Measurements from ENCODE around the gene SMURF2.
A peak's percentile ranks its signal among the peaks of the same experiment; 100 is the strongest.

SMURF2 gene

DNA sequence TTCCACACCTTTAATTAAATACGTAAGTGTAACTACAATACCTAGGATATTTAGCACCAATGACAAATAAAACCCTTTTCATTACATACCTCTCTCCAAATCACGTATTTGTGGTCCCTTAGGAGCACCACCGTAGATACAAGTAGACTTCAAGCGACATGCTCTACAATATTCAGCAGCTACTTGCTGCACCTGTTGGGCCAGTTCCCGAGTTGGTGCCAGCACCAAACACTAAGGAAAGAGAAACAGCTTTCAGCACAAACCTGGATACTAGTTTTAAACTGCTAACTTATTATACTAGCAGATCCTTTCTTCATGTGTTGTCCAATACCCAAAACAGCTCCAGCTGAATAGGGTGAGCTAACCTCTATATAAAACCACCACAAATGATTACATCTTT lies 158.8 kb downstream of the SMURF2 start:
- ATAC-seq, result no peak
- peak overlapping the region; percentile 97 for H3K4me3 Mint-ChIP-seq
- no peaks in the 10 kb centered on the region for H3K9me3 Mint-ChIP-seq
- peaks cover 97% of the 10 kb centered on the region for H3K36me3 Mint-ChIP-seq
- H3K27ac Mint-ChIP-seq, result peak overlapping the region; percentile 100
- H3K4me1 Mint-ChIP-seq, result peaks cover 86% of the 10 kb centered on the region
- no peak for DNase-seq (ENCODE audit: low spot score in 2 of 2)

DNA sequence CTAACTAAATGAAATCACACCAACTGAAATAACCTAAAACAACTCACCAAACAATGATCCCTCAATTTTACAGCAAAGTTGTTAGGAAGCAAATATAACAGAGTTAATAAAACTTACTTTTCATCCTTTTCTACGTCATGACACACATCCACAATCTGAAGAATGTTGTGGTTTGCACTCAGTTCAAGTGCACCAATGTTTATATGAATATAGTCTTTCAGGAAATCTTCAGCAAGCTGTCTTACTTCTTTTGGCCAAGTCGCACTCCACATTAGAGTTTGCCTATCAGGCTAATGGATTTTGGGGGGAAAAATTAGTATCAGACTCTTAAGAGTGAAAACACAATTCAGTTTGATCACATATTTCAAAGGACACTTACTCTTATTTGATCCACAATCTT lies 159.3 kb downstream of the SMURF2 start:
- DNase-seq (ENCODE audit: low spot score in 2 of 2) (no peak), ATAC-seq (no peak)
- Mint-ChIP-seq H3K4me1 (peaks cover 89% of the 10 kb centered on the region), H3K9me3 (no peaks in the 10 kb centered on the region), H3K27ac (peak overlapping the region; percentile 100), H3K36me3 (peaks cover 100% of the 10 kb centered on the region), H3K4me3 (peak overlapping the region; percentile 97)

GRCh38 chr17:64502021-64502420 lies 160.1 kb downstream of the SMURF2 start:
- Mint-ChIP-seq H3K4me3 (peak overlapping the region; percentile 27), H3K4me1 (peaks cover 93% of the 10 kb centered on the region), H3K36me3 (peaks cover 100% of the 10 kb centered on the region), H3K9me3 (no peaks in the 10 kb centered on the region), H3K27ac (peak overlapping the region; percentile 100)
- ATAC-seq (no peak), DNase-seq (ENCODE audit: low spot score in 2 of 2) (no peak)

GRCh38 chr17:64500862-64501765 lies 161.0 kb downstream of the SMURF2 start:
- peak overlapping the region; percentile 100 for H3K27ac Mint-ChIP-seq
- peaks cover 100% of the 10 kb centered on the region for H3K4me1 Mint-ChIP-seq
- no peak for ATAC-seq
- peak overlapping the region; percentile 27 for H3K4me3 Mint-ChIP-seq
- DNase-seq (ENCODE audit: low spot score in 2 of 2), result no peak
- H3K9me3 Mint-ChIP-seq, result no peaks in the 10 kb centered on the region
- H3K36me3 Mint-ChIP-seq, result peaks cover 100% of the 10 kb centered on the region

GRCh38 chr17:64500487-64500859 lies 161.6 kb downstream of the SMURF2 start:
- Mint-ChIP-seq H3K9me3 (no peaks in the 10 kb centered on the region), H3K36me3 (peaks cover 99% of the 10 kb centered on the region), H3K27ac (peak overlapping the region; percentile 100), H3K4me3 (peak overlapping the region; percentile 24), H3K4me1 (peaks cover 96% of the 10 kb centered on the region)
- no peak for DNase-seq (ENCODE audit: low spot score in 2 of 2)
- no peak for ATAC-seq

DNA sequence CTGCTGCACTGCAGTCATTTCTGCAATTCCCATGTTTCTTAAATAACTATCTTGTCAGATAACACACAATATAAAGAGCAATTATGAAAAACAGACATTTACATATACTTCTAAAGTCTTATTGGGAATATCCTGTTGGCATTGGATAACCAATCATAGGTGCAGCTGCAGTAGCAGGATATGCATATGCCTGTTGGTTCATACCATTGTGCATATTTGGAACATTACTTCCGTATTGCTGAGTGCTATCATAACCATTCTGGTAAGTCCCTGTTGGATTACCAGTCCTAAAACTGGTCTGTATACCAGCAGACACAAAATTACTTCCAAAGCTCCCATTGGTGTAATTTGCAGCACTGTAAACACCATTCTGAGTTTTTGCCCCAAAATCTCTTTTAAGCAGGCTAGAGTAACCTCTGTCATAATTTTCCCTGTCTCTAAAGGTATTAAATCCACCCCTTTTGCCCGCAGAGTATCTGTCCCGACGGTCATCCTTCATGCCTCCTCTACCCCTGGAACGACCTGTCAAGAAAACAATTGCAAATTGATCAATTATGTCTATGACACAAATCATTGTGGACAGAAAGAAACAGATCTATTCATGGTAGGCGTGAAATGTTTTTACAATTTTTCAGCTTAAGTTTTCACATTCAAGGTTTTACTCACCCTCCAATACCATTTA lies 162.2 kb downstream of the SMURF2 start:
- DNase-seq (ENCODE audit: low spot score in 2 of 2) (no peak), ATAC-seq (no peak)
- Mint-ChIP-seq H3K4me3 (peak overlapping the region; percentile 24), H3K9me3 (no peaks in the 10 kb centered on the region), H3K4me1 (peaks cover 94% of the 10 kb centered on the region), H3K27ac (peak overlapping the region; percentile 100), H3K36me3 (peaks cover 94% of the 10 kb centered on the region)

DNA sequence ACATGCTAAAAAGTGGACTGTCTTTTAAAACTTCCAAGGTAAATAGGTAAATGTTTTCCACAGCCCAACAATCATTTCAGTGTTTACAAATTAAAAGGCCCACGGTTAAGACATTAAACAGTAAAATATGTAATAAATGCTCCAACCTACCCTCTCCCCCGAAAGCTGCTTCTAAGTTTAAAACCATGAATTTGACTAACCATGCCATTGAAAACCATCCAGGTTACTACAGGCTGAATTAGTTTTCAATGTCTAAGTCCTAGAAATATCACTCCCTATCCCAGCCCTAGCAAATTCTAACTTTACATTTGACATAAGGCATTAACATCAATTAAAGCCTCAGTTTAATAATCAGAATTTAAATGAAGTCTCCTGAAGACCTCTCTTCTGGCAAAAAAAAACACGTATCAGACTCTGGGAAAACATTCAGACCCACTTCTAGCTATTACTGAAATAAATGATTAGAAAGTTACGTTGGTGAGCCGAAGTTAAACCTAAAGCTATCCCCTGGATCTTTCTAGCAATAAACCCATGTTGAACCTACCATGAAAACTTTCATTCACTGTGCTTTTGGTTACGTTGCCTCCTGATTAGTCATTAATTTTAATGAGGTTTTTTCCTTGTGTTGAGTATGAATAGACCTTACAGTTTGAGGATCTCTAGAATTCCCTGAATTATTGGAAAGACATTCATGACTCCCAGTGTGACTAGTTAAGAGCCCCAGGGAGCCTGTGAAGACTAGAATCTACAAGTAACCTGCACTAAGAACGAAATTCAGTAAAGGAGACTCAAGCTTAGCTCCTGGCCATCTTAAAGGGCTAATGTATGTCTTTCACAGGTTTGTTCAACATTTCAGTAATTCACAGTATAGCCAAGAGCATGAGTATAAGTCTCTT lies 163.6 kb downstream of the SMURF2 start:
- no peaks in the 10 kb centered on the region for H3K9me3 Mint-ChIP-seq
- H3K27ac Mint-ChIP-seq, result peak overlapping the region; percentile 100
- H3K36me3 Mint-ChIP-seq, result peaks cover 88% of the 10 kb centered on the region
- no peak for DNase-seq (ENCODE audit: low spot score in 2 of 2)
- peaks cover 93% of the 10 kb centered on the region for H3K4me1 Mint-ChIP-seq
- no peak for ATAC-seq
- H3K4me3 Mint-ChIP-seq, result peak overlapping the region; percentile 94

GRCh38 chr17:64497565-64498035 lies 164.5 kb downstream of the SMURF2 start:
- H3K9me3 Mint-ChIP-seq, result no peaks in the 10 kb centered on the region
- peak in 1 of 2 donors; percentile 37 for DNase-seq (ENCODE audit: low spot score in 2 of 2)
- H3K27ac Mint-ChIP-seq, result peak overlapping the region; percentile 100
- H3K4me1 Mint-ChIP-seq, result peaks cover 84% of the 10 kb centered on the region
- peaks cover 88% of the 10 kb centered on the region for H3K36me3 Mint-ChIP-seq
- H3K4me3 Mint-ChIP-seq, result peak overlapping the region; percentile 94
- no peak for ATAC-seq

- Mint-ChIP-seq H3K27ac (peak within 1 kb of the TSS; percentile 100), H3K4me1 (peaks cover 80% of the 10 kb centered on the region), H3K9me3 (no peaks in the 10 kb centered on the region), H3K4me3 (peak within 1 kb of the TSS; percentile 94), H3K36me3 (peaks cover 88% of the 10 kb centered on the region)
- DNase-seq (ENCODE audit: low spot score in 2 of 2) (peak; percentile 91 to 98), ATAC-seq (peak; percentile 81)
Observed at GRCh38 chr17:64496786-64497564, 165.1 kb downstream of the SMURF2 start, which contains the start of gene POLG2. POLG2 (minus strand) TSS chr17:64497054; CDS start chr17:64496968, 86 bp downstream.

- H3K9me3 Mint-ChIP-seq, result no peaks in the 10 kb centered on the region
- peak overlapping the region; percentile 94 for H3K4me3 Mint-ChIP-seq
- peak overlapping the region; percentile 100 for H3K27ac Mint-ChIP-seq
- ATAC-seq, result no peak
- peaks cover 88% of the 10 kb centered on the region for H3K36me3 Mint-ChIP-seq
- H3K4me1 Mint-ChIP-seq, result peaks cover 79% of the 10 kb centered on the region
- no peak for DNase-seq (ENCODE audit: low spot score in 2 of 2)
Observed at GRCh38 chr17:64496348-64496785, 165.7 kb downstream of the SMURF2 start.
